HEK293 (cell line): ENCODE data around the gene CFAP69.

Experiments
- KLF16 ChIP-seq: fragments of 450-650 bp; formaldehyde crosslinking; IDR thresholded peaks from 2 replicates; pipeline ENCODE4 v1.5.1; 2017; ENCODE audit warnings: missing biosample characterization, missing genetic modification characterization
- PRDM1 ChIP-seq: fragments of 450-650 bp; formaldehyde crosslinking; IDR thresholded peaks from 2 replicates; pipeline ENCODE4; 2016; ENCODE audit warnings: missing biosample characterization, missing genetic modification characterization
- WT1 ChIP-seq: fragments of 450-650 bp; formaldehyde crosslinking; IDR thresholded peaks from 2 replicates; pipeline ENCODE4 v1.5.1; 2016; ENCODE audit warnings: missing biosample characterization, missing genetic modification characterization
- ZBTB7A ChIP-seq: fragments of 450-650 bp; formaldehyde crosslinking; IDR thresholded peaks from 2 replicates; pipeline ENCODE4 v1.5.1; 2016; ENCODE audit warnings: low read depth, missing biosample characterization, missing genetic modification characterization
- ZFP37 ChIP-seq: fragments of 450-650 bp; formaldehyde crosslinking; IDR thresholded peaks from 2 replicates; pipeline ENCODE4 v1.5.1; 2016; ENCODE audit warnings: missing biosample characterization, missing genetic modification characterization
- ZNF140 ChIP-seq: fragments of 450-650 bp; formaldehyde crosslinking; IDR thresholded peaks from 2 replicates; pipeline ENCODE4 v1.5.1; 2016; ENCODE audit warnings: missing biosample characterization, missing genetic modification characterization
- ZNF350 ChIP-seq: fragments of 450-650 bp; formaldehyde crosslinking; IDR thresholded peaks from 2 replicates; pipeline ENCODE4 v1.5.0; 2017; ENCODE audit warnings: missing biosample characterization, mild to moderate bottlenecking, missing genetic modification characterization
- ZNF561 ChIP-seq: fragments of 450-650 bp; IDR thresholded peaks from 2 replicates; pipeline ENCODE4 v1.5.1; 2018; ENCODE audit warnings: missing biosample characterization, missing genetic modification characterization, borderline replicate concordance
- ZNF658 ChIP-seq: fragments of 450-650 bp; formaldehyde crosslinking; IDR thresholded peaks from 2 replicates; pipeline ENCODE4; 2016; ENCODE audit warnings: missing biosample characterization, missing genetic modification characterization
- ZXDB ChIP-seq: fragments of 450-650 bp; formaldehyde crosslinking; IDR thresholded peaks from 2 replicates; pipeline ENCODE4 v1.5.1; 2016; ENCODE audit warnings: missing biosample characterization, missing genetic modification characterization
- TF ChIP-seq, protein P1 (sequence below): fragments of 450-650 bp; formaldehyde crosslinking; IDR thresholded peaks from 2 replicates; pipeline ENCODE4 v1.5.1; 2016; ENCODE audit warnings: missing biosample characterization, missing genetic modification characterization
- TF ChIP-seq, protein P2 (sequence below): fragments of 450-650 bp; formaldehyde crosslinking; IDR thresholded peaks from 2 replicates; pipeline ENCODE4 v1.5.1; 2016; ENCODE audit warnings: missing biosample characterization, missing genetic modification characterization
- TF ChIP-seq, protein P3 (sequence below): fragments of 450-650 bp; formaldehyde crosslinking; IDR thresholded peaks from 2 replicates; pipeline ENCODE4 v1.5.1; 2016; ENCODE audit warnings: missing biosample characterization, missing genetic modification characterization

DNA sequence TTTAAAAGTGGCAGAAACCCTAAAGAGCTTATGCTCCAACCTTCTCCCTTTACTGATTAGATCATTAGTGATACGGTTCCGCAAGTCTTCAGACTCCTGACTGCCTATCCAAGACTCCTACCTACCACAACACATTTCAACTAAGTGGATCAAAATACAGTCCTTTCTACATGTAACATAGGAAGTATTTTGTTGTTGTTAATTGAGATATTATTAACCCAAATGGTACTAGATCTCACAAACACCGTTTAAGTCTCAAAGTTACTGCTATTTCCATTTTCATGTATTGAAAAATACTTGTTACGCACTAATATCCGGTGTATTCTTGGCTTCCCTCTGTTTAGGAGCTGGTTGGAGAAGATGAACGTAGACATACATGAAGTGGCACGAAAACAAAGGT lies 75.0 kb downstream of the CFAP69 start:
- TF ChIP-seq, protein P1, sequence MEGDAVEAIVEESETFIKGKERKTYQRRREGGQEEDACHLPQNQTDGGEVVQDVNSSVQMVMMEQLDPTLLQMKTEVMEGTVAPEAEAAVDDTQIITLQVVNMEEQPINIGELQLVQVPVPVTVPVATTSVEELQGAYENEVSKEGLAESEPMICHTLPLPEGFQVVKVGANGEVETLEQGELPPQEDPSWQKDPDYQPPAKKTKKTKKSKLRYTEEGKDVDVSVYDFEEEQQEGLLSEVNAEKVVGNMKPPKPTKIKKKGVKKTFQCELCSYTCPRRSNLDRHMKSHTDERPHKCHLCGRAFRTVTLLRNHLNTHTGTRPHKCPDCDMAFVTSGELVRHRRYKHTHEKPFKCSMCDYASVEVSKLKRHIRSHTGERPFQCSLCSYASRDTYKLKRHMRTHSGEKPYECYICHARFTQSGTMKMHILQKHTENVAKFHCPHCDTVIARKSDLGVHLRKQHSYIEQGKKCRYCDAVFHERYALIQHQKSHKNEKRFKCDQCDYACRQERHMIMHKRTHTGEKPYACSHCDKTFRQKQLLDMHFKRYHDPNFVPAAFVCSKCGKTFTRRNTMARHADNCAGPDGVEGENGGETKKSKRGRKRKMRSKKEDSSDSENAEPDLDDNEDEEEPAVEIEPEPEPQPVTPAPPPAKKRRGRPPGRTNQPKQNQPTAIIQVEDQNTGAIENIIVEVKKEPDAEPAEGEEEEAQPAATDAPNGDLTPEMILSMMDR (tag by site-specific recombination): no peak
- no peak for TF ChIP-seq ZNF561 (tag by site-specific recombination)
- no peak for TF ChIP-seq ZNF140 (tag by site-specific recombination)
- no peak for TF ChIP-seq KLF16 (tag by site-specific recombination)
- TF ChIP-seq ZNF350: no peak
- TF ChIP-seq PRDM1: no peak
- no peak for TF ChIP-seq ZFP37 (tag by site-specific recombination)
- TF ChIP-seq, protein P2, sequence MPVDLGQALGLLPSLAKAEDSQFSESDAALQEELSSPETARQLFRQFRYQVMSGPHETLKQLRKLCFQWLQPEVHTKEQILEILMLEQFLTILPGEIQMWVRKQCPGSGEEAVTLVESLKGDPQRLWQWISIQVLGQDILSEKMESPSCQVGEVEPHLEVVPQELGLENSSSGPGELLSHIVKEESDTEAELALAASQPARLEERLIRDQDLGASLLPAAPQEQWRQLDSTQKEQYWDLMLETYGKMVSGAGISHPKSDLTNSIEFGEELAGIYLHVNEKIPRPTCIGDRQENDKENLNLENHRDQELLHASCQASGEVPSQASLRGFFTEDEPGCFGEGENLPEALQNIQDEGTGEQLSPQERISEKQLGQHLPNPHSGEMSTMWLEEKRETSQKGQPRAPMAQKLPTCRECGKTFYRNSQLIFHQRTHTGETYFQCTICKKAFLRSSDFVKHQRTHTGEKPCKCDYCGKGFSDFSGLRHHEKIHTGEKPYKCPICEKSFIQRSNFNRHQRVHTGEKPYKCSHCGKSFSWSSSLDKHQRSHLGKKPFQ (tag by site-specific recombination): no peak
- TF ChIP-seq ZXDB (tag by site-specific recombination): no peak
- TF ChIP-seq ZBTB7A (tag by site-specific recombination): no peak
- no peak for TF ChIP-seq WT1
- TF ChIP-seq ZNF658: no peak
- TF ChIP-seq, protein P3, sequence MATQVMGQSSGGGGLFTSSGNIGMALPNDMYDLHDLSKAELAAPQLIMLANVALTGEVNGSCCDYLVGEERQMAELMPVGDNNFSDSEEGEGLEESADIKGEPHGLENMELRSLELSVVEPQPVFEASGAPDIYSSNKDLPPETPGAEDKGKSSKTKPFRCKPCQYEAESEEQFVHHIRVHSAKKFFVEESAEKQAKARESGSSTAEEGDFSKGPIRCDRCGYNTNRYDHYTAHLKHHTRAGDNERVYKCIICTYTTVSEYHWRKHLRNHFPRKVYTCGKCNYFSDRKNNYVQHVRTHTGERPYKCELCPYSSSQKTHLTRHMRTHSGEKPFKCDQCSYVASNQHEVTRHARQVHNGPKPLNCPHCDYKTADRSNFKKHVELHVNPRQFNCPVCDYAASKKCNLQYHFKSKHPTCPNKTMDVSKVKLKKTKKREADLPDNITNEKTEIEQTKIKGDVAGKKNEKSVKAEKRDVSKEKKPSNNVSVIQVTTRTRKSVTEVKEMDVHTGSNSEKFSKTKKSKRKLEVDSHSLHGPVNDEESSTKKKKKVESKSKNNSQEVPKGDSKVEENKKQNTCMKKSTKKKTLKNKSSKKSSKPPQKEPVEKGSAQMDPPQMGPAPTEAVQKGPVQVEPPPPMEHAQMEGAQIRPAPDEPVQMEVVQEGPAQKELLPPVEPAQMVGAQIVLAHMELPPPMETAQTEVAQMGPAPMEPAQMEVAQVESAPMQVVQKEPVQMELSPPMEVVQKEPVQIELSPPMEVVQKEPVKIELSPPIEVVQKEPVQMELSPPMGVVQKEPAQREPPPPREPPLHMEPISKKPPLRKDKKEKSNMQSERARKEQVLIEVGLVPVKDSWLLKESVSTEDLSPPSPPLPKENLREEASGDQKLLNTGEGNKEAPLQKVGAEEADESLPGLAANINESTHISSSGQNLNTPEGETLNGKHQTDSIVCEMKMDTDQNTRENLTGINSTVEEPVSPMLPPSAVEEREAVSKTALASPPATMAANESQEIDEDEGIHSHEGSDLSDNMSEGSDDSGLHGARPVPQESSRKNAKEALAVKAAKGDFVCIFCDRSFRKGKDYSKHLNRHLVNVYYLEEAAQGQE (tag by site-specific recombination): no peak
